ENCODE results near the gene CST3. TPM values are rescaled to one million over a fixed set of nuclear protein-coding genes. Genes with fewer than 3 reads are reported as not detected.
"Not testable (repeated sequence)": the region's sequence is repeated elsewhere in the genome, so short reads cannot be mapped to it uniquely, and the experiment has no call there.

The CST3 gene
- total and polyA plus RNA-seq, 4 donors, result 238 to 780 (median 641) TPM

- ATAC-seq (ENCODE audit: insufficient read depth, low FRiP score) (no peak), DNase-seq (no peak)
- Histone ChIP-seq H3K9me3 (ENCODE audit: control insufficient read depth in 4 of 4, insufficient read depth in 3 of 4, low read length in 3 of 4) (no peaks in the 10 kb centered on the region), H3K27ac (ENCODE audit: low read depth in 1 of 2, low read length in 1 of 2) (no peak overlapping the region), H3K4me3 (peak overlapping the region; percentile 1), H3K27me3 (ENCODE audit: control insufficient read depth in 3 of 3, insufficient read depth in 3 of 3, low read length in 2 of 3) (no peaks in the 10 kb centered on the region), H3K4me1 (ENCODE audit: control insufficient read depth in 5 of 5, insufficient read depth in 5 of 5, low read length in 5 of 5) (peaks cover 0 to 13% (median 2%) of the 10 kb centered on the region in 5 donors), H3K9ac (ENCODE audit: insufficient read depth in 1 of 2, low read length in 2 of 2) (no peak overlapping the region), H3K36me3 (ENCODE audit: control insufficient read depth in 4 of 4, insufficient read depth in 4 of 4, low read length in 4 of 4) (no peaks in the 10 kb centered on the region)
- TF ChIP-seq CTCF (IDR thresholded peaks at IDR 0.05; ENCODE audit: control extremely low read depth, extremely low read depth), result no peak
- 93 to 95% methylated on average over 9 of the region's 9 CpGs for WGBS, 2 donors
These were observed 24.6 kb upstream of the CST3 start for GRCh38 chr20:23662276-23662870.

- ATAC-seq (ENCODE audit: insufficient read depth, low FRiP score) (no peak), DNase-seq (no peak)
- WGBS, 2 donors, result 94 to 96% methylated on average over 6 of the region's 6 CpGs
- Histone ChIP-seq H3K9ac (ENCODE audit: insufficient read depth in 1 of 2, low read length in 2 of 2) (no peak overlapping the region), H3K4me1 (ENCODE audit: control insufficient read depth in 5 of 5, insufficient read depth in 5 of 5, low read length in 5 of 5) (peaks cover 0 to 17% (median 4%) of the 10 kb centered on the region in 5 donors), H3K27me3 (ENCODE audit: control insufficient read depth in 3 of 3, insufficient read depth in 3 of 3, low read length in 2 of 3) (no peaks in the 10 kb centered on the region), H3K9me3 (ENCODE audit: control insufficient read depth in 4 of 4, insufficient read depth in 3 of 4, low read length in 3 of 4) (no peaks in the 10 kb centered on the region), H3K4me3 (no peak overlapping the region), H3K27ac (ENCODE audit: low read depth in 1 of 2, low read length in 1 of 2) (no peak overlapping the region), H3K36me3 (ENCODE audit: control insufficient read depth in 4 of 4, insufficient read depth in 4 of 4, low read length in 4 of 4) (no peaks in the 10 kb centered on the region)
- TF ChIP-seq CTCF (IDR thresholded peaks at IDR 0.05; ENCODE audit: control extremely low read depth, extremely low read depth), result no peak
These were observed 23.3 kb upstream of the CST3 start for GRCh38 chr20:23661002-23661429.

GRCh38 chr20:23659989-23660837, 22.5 kb upstream of the CST3 start:
- WGBS, 2 donors, result 59 to 73% methylated on average over 8 of the region's 8 CpGs
- no peak for DNase-seq
- H3K36me3 ChIP-seq (ENCODE audit: control insufficient read depth in 4 of 4, insufficient read depth in 4 of 4, low read length in 4 of 4), result no peaks in the 10 kb centered on the region
- H3K9me3 ChIP-seq (ENCODE audit: control insufficient read depth in 4 of 4, insufficient read depth in 3 of 4, low read length in 3 of 4), result no peaks in the 10 kb centered on the region
- H3K27ac ChIP-seq (ENCODE audit: low read depth in 1 of 2, low read length in 1 of 2), result peak overlapping the region; percentile 15 to 17
- H3K27me3 ChIP-seq (ENCODE audit: control insufficient read depth in 3 of 3, insufficient read depth in 3 of 3, low read length in 2 of 3), result no peaks in the 10 kb centered on the region
- peaks cover 0 to 25% (median 8%) of the 10 kb centered on the region in 5 donors for H3K4me1 ChIP-seq (ENCODE audit: control insufficient read depth in 5 of 5, insufficient read depth in 5 of 5, low read length in 5 of 5)
- no peak for ATAC-seq (ENCODE audit: insufficient read depth, low FRiP score)
- no peak overlapping the region for H3K4me3 ChIP-seq
- TF ChIP-seq CTCF (IDR thresholded peaks at IDR 0.05; ENCODE audit: control extremely low read depth, extremely low read depth), result no peak
- no peak overlapping the region for H3K9ac ChIP-seq (ENCODE audit: insufficient read depth in 1 of 2, low read length in 2 of 2)

GRCh38 chr20:23659610-23659988, 21.8 kb upstream of the CST3 start:
- H3K27ac ChIP-seq (ENCODE audit: low read depth in 1 of 2, low read length in 1 of 2); H3K9ac ChIP-seq (ENCODE audit: insufficient read depth in 1 of 2, low read length in 2 of 2); H3K36me3 ChIP-seq (ENCODE audit: control insufficient read depth in 4 of 4, insufficient read depth in 4 of 4, low read length in 4 of 4); DNase-seq; H3K27me3 ChIP-seq (ENCODE audit: control insufficient read depth in 3 of 3, insufficient read depth in 3 of 3, low read length in 2 of 3); ATAC-seq (ENCODE audit: insufficient read depth, low FRiP score); H3K9me3 ChIP-seq (ENCODE audit: control insufficient read depth in 4 of 4, insufficient read depth in 3 of 4, low read length in 3 of 4); H3K4me3 ChIP-seq: not testable (repeated sequence)
- H3K4me1 ChIP-seq (ENCODE audit: control insufficient read depth in 5 of 5, insufficient read depth in 5 of 5, low read length in 5 of 5), result peaks cover 0 to 31% (median 8%) of the 10 kb centered on the region in 5 donors
- 88 to 91% methylated on average over 2 of the region's 2 CpGs for WGBS, 2 donors

Measured in lung (tissue), 12 donors.